Thyroid gland (tissue), 4 donors: Measurements from ENCODE around the gene FANCC. TPM values are rescaled to one million over a fixed set of nuclear protein-coding genes. Genes with fewer than 3 reads are reported as not detected.

Source experiments
- DNase-seq, 2 donors: peaks; one replicate each; pipeline ENCODE4 v3.0.0-alpha.2; 2019
- H3K27ac ChIP-seq, 3 donors: fragments of 200-600 bp; sonication (generic); 1 replicate in 2 of 3; 2 replicates in 1 of 3; pipeline ENCODE4 v1.5.1; 2016 to 2019; ENCODE audit warnings: mild to moderate bottlenecking in 1 of 3, moderate library complexity in 1 of 3
- H3K27me3 ChIP-seq: fragments of 200-600 bp; sonication (generic); one replicate; pipeline ENCODE4 v1.5.1; 2019
- H3K36me3 ChIP-seq, 2 donors: fragments of 200-600 bp; sonication (generic); one replicate each; pipeline ENCODE4 v1.5.1; 2016 to 2019
- H3K4me1 ChIP-seq, 2 donors: fragments of 200-600 bp; sonication (generic); one replicate each; pipeline ENCODE4 v1.5.1; 2017 to 2019
- H3K4me3 ChIP-seq, 3 donors: fragments of 200-600 bp; sonication (generic); replicated peaks in 1 of 3; 1 replicate in 2 of 3; 2 replicates in 1 of 3; pipeline ENCODE4 v1.5.1; 2016; ENCODE audit warnings: mild to moderate bottlenecking in 1 of 3
- H3K9me3 ChIP-seq: fragments of 200-600 bp; sonication (generic); one replicate; pipeline ENCODE4 v1.5.1; 2017
- CTCF ChIP-seq, 6 experiments: fragments of 200-600 bp in 3 of 6; fragments of 450-650 bp in 3 of 6; sonication (generic) in 3 of 6; IDR thresholded peaks; one replicate each; pipeline ENCODE4 v1.5.1; 2016 to 2019; ENCODE audit warnings: antibody characterized with exemption in 6 of 6, mild to moderate bottlenecking in 2 of 6, inconsistent platforms in 1 of 6, moderate library complexity in 1 of 6
- POLR2A ChIP-seq, 2 donors: fragments of 450-650 bp; IDR thresholded peaks; one replicate each; pipeline ENCODE4 v1.6.1; 2017; ENCODE audit warnings: antibody characterized with exemption in 2 of 2, mild to moderate bottlenecking in 2 of 2, moderate library complexity in 1 of 2
- WGBS, 2 donors: methylation state at CpG; one replicate each; pipeline ENCODE4 v1.1.5; 2017; 5-methylcytosine and 5-hydroxymethylcytosine counted together
- intact Hi-C: fragments of 100-400 bp; cut with DNase I; formaldehyde crosslinking; loops from one replicate; pipeline ENCODE4 v1.15.1; 2023
- total RNA-seq, 4 donors: library from RNA; depleted of rRNA; stranded (reverse); fragments of >200 nt; gene quantifications; one replicate each; pipeline ENCODE4 v1.2.3, GENCODE V29; 2016

Gene FANCC
- total RNA-seq, 4 donors from 2014 or later = 13.9 to 15.0 (median 14.2) TPM

- Histone ChIP-seq H3K27me3 (no peaks in the 10 kb centered on the region), H3K4me3 (no peak overlapping the region), H3K36me3 (no peaks in the 10 kb centered on the region), H3K9me3 (no peaks in the 10 kb centered on the region), H3K27ac (peak overlapping the region; percentile 58 to 61 (median 60)), H3K4me1 (peaks cover 6 to 16% of the 10 kb centered on the region in 2 donors)
- TF ChIP-seq CTCF (IDR thresholded peaks at IDR 0.05) (no peak), POLR2A (IDR thresholded peaks at IDR 0.05) (no peak)
- intact Hi-C loops = no loop called here
- 8 to 9% methylated on average over 7 of the region's 7 CpGs for WGBS, 2 donors
- peak; percentile 59 to 64 for DNase-seq
These were observed 128.0 kb downstream of the FANCC start for GRCh38 chr9:95189251-95190098.

- intact Hi-C loops = no loop called here
- H3K27ac ChIP-seq = peak overlapping the region; percentile 20 to 61 (median 60)
- WGBS, 2 donors = 61 to 62% methylated on average over 4 of the region's 4 CpGs
- H3K4me1 ChIP-seq = peaks cover 6 to 16% of the 10 kb centered on the region in 2 donors
- H3K4me3 ChIP-seq = no peak overlapping the region
- no peaks in the 10 kb centered on the region for H3K27me3 ChIP-seq
- DNase-seq = no peak
- TF ChIP-seq POLR2A (IDR thresholded peaks at IDR 0.05) (no peak), CTCF (IDR thresholded peaks at IDR 0.05) (no peak)
- H3K9me3 ChIP-seq = no peaks in the 10 kb centered on the region
- H3K36me3 ChIP-seq = no peaks in the 10 kb centered on the region
These were observed 129.1 kb downstream of the FANCC start for GRCh38 chr9:95188459-95188858.

GRCh38 chr9:95185956-95186355 is 131.6 kb downstream of the FANCC start:
- TF ChIP-seq CTCF (IDR thresholded peaks at IDR 0.05) = no peak
- TF ChIP-seq POLR2A (IDR thresholded peaks at IDR 0.05) = no peak
- DNase-seq = no peak
- Histone ChIP-seq H3K9me3 (no peaks in the 10 kb centered on the region), H3K27me3 (no peaks in the 10 kb centered on the region), H3K36me3 (no peaks in the 10 kb centered on the region), H3K27ac (no peak overlapping the region), H3K4me1 (peaks cover 6 to 16% of the 10 kb centered on the region in 2 donors), H3K4me3 (no peak overlapping the region)
- 98 to 100% methylated on average over 2 of the region's 2 CpGs for WGBS, 2 donors
- intact Hi-C loops = no loop called here

GRCh38 chr9:95182854-95183563 is 134.5 kb downstream of the FANCC start:
- DNase-seq = peak; percentile 66 to 76
- Histone ChIP-seq H3K4me3 (no peak overlapping the region), H3K27ac (no peak overlapping the region), H3K27me3 (no peaks in the 10 kb centered on the region), H3K9me3 (no peaks in the 10 kb centered on the region), H3K4me1 (no peaks in the 10 kb centered on the region), H3K36me3 (no peaks in the 10 kb centered on the region)
- WGBS, 2 donors = 64 to 79% methylated on average over 11 of the region's 11 CpGs
- intact Hi-C loops = no loop called here
- TF ChIP-seq POLR2A (IDR thresholded peaks at IDR 0.05) (no peak), CTCF (IDR thresholded peaks at IDR 0.05) (peak in 5 of 6 experiments; percentile 21 to 80 (median 55))

- Histone ChIP-seq H3K27ac (no peak overlapping the region), H3K4me1 (no peaks in the 10 kb centered on the region), H3K27me3 (no peaks in the 10 kb centered on the region), H3K9me3 (no peaks in the 10 kb centered on the region), H3K4me3 (no peak overlapping the region), H3K36me3 (no peaks in the 10 kb centered on the region)
- no peak for DNase-seq
- TF ChIP-seq CTCF (IDR thresholded peaks at IDR 0.05) (no peak), POLR2A (IDR thresholded peaks at IDR 0.05) (no peak)
- intact Hi-C loops = no loop called here
- WGBS, 2 donors = 90 to 94% methylated on average over 4 of the region's 4 CpGs
These were observed 135.7 kb downstream of the FANCC start for GRCh38 chr9:95181835-95182234.
